A549 treated with AZD9567 at 1 μM for 4 hours (cell line): ENCODE measurements around the gene FBXL16. TPM values are rescaled to one million over a fixed set of nuclear protein-coding genes. Genes with fewer than 3 reads are reported as not detected.

Experiments used
- total RNA-seq: library from RNA; stranded (reverse); fragments of 200-300 nt; extraction: Qiagen RNA extraction; gene quantifications from 5 replicates; pipeline ENCODE4 v1.2.3, GENCODE V29; 2022; ENCODE audit not compliant: insufficient read depth

Gene FBXL16
- total RNA-seq, 1 experiment from 2014 or later, result 8.0 TPM

Other genes starting within 250 kb of the FBXL16 start
- gene CAPN15, start 178.1 kb downstream of the FBXL16 start, total RNA-seq, result 45.6 to 75.6 TPM (median 71.1 TPM) in 5 replicates
- 0.05 to 0.19 TPM (median 0.08 TPM) in 4 of 5 replicates, not detected in the other for gene PRR35, start 145.4 kb downstream of the FBXL16 start, total RNA-seq
- 0.14 to 0.24 TPM (median 0.21 TPM) in 4 of 5 replicates, not detected in the other for gene NHLRC4, start 138.8 kb downstream of the FBXL16 start, total RNA-seq
- 41.9 to 44.5 TPM (median 42.8 TPM) in 5 replicates for gene PIGQ, start 135.8 kb downstream of the FBXL16 start, total RNA-seq
- gene RAB40C, start 115.7 kb downstream of the FBXL16 start, total RNA-seq, result 16.5 to 21.1 TPM (median 20.7 TPM) in 5 replicates
- gene WFIKKN1, start 74.8 kb downstream of the FBXL16 start, total RNA-seq, result 0.21 to 0.26 TPM (median 0.23 TPM) in 4 of 5 replicates, not detected in the other
- gene METTL26, start 69.5 kb downstream of the FBXL16 start, total RNA-seq, result 77.8 to 140 TPM (median 136 TPM) in 5 replicates
- gene MCRIP2, start 64.0 kb downstream of the FBXL16 start, total RNA-seq, result 21.4 to 47.7 TPM (median 40.9 TPM) in 5 replicates
- 29.1 to 35.6 TPM (median 31.4 TPM) in 5 replicates for gene WDR90, start 56.4 kb downstream of the FBXL16 start, total RNA-seq
- 60.5 to 110 TPM (median 103 TPM) in 5 replicates for gene RHOT2, start 37.7 kb downstream of the FBXL16 start, total RNA-seq
- 1.5 to 2.0 TPM (median 1.6 TPM) in 4 of 5 replicates, not detected in the other for gene RHBDL1, start 30.1 kb downstream of the FBXL16 start, total RNA-seq
- gene STUB1, start 25.4 kb downstream of the FBXL16 start, total RNA-seq, result 77.5 to 143 TPM (median 137 TPM) in 5 replicates
- gene JMJD8, start 21.5 kb downstream of the FBXL16 start, total RNA-seq, result 56.9 to 81.0 TPM (median 77.8 TPM) in 5 replicates
- gene WDR24, start 15.4 kb downstream of the FBXL16 start, total RNA-seq, result 4.2 to 6.2 TPM (median 5.9 TPM) in 5 replicates
- 71.0 to 213 TPM (median 211 TPM) in 5 replicates for gene METRN, start 9.3 kb upstream of the FBXL16 start, total RNA-seq
- 43.2 to 64.4 TPM (median 63.4 TPM) in 5 replicates for gene ANTKMT, start 15.3 kb upstream of the FBXL16 start, total RNA-seq
- 3.1 to 6.8 TPM (median 4.9 TPM) in 5 replicates for gene CCDC78, start 20.6 kb upstream of the FBXL16 start, total RNA-seq
- 4.1 to 22.8 TPM (median 20.5 TPM) in 5 replicates for gene HAGHL, start 21.3 kb upstream of the FBXL16 start, total RNA-seq
- 21.6 to 27.5 TPM (median 25.4 TPM) in 5 replicates for gene CIAO3, start 35.2 kb upstream of the FBXL16 start, total RNA-seq
- gene MSLN, start 54.9 kb upstream of the FBXL16 start, total RNA-seq, result 1.6 to 2.8 TPM (median 2.2 TPM) in 5 replicates
- 29.7 to 58.4 TPM (median 53.8 TPM) in 5 replicates for gene RPUSD1, start 82.6 kb upstream of the FBXL16 start, total RNA-seq
- 25.3 to 43.9 TPM (median 32.1 TPM) in 5 replicates for gene CHTF18, start 82.8 kb upstream of the FBXL16 start, total RNA-seq
- gene GNG13, start 94.9 kb upstream of the FBXL16 start, total RNA-seq, result 0.08 TPM in 1 of 5 replicates, not detected in the others